ENCODE data around the gene TRIO. TPM values are rescaled to one million over a fixed set of nuclear protein-coding genes. Genes with fewer than 3 reads are reported as not detected.

Gene TRIO
- total RNA-seq, 4 donors from 2014 or later, result 21.2 to 105 (median 47.6) TPM

GRCh38 chr5:14272548-14273205 lies 129.5 kb downstream of the TRIO start:
- H3K27me3 ChIP-seq, result no peaks in the 10 kb centered on the region
- TF ChIP-seq CTCF (IDR thresholded peaks at IDR 0.05) (no peak), POLR2A (IDR thresholded peaks at IDR 0.05) (no peak)
- intact Hi-C loops (cut with DNase I), result loop anchor here (10.0 kb wide), 1 partner anchor 288 kb away; no protein-coding TSS in a partner anchor
- H3K4me3 ChIP-seq, result no peak overlapping the region
- peaks cover 0 to 6% (median 0%) of the 10 kb centered on the region in 3 donors for H3K36me3 ChIP-seq
- H3K9me3 ChIP-seq, result no peaks in the 10 kb centered on the region
- H3K27ac ChIP-seq, result no peak overlapping the region
- WGBS, 2 donors, result 72 to 81% methylated on average over 4 of the region's 4 CpGs
- H3K4me1 ChIP-seq, result peaks cover 0 to 35% (median 23%) of the 10 kb centered on the region in 3 donors
- DNase-seq, result no peak

- H3K27ac ChIP-seq, result no peak overlapping the region
- TF ChIP-seq CTCF (IDR thresholded peaks at IDR 0.05) (no peak), POLR2A (IDR thresholded peaks at IDR 0.05) (no peak)
- peaks cover 0 to 6% (median 0%) of the 10 kb centered on the region in 3 donors for H3K36me3 ChIP-seq
- H3K9me3 ChIP-seq, result no peaks in the 10 kb centered on the region
- intact Hi-C loops (cut with DNase I), result loop anchor here (10.0 kb wide), 1 partner anchor 288 kb away; no protein-coding TSS in a partner anchor
- H3K27me3 ChIP-seq, result no peaks in the 10 kb centered on the region
- 80 to 81% methylated on average over 7 of the region's 7 CpGs for WGBS, 2 donors
- DNase-seq, result no peak
- H3K4me3 ChIP-seq, result no peak overlapping the region
- H3K4me1 ChIP-seq, result peaks cover 0 to 29% (median 19%) of the 10 kb centered on the region in 3 donors
These were observed 130.1 kb downstream of the TRIO start for GRCh38 chr5:14273207-14273767.

- Histone ChIP-seq H3K27me3 (no peaks in the 10 kb centered on the region), H3K4me1 (no peaks in the 10 kb centered on the region), H3K27ac (no peak overlapping the region), H3K4me3 (no peak overlapping the region), H3K9me3 (no peaks in the 10 kb centered on the region), H3K36me3 (peaks cover 0 to 13% (median 0%) of the 10 kb centered on the region in 3 donors)
- TF ChIP-seq CTCF (IDR thresholded peaks at IDR 0.05) (no peak), POLR2A (IDR thresholded peaks at IDR 0.05) (no peak)
- intact Hi-C loops (cut with DNase I), result loop anchor here (10.0 kb wide), 1 partner anchor 292 kb away; no protein-coding TSS in a partner anchor
- DNase-seq, result no peak
- WGBS, 2 donors, result 78 to 86% methylated on average over 9 of the region's 9 CpGs
These were observed 133.2 kb downstream of the TRIO start for GRCh38 chr5:14276380-14276779.

GRCh38 chr5:14277385-14278320 lies 134.5 kb downstream of the TRIO start:
- no peak for DNase-seq
- intact Hi-C loops (cut with DNase I), result loop anchor here (10.0 kb wide), 1 partner anchor 293 kb away; no protein-coding TSS in a partner anchor

More at GRCh38 chr5:14277385-14278320, 134.5 kb downstream of the TRIO start:
- Histone ChIP-seq H3K27ac (no peak overlapping the region), H3K9me3 (no peaks in the 10 kb centered on the region), H3K36me3 (peaks cover 0 to 19% (median 0%) of the 10 kb centered on the region in 3 donors), H3K4me1 (no peaks in the 10 kb centered on the region), H3K27me3 (no peaks in the 10 kb centered on the region), H3K4me3 (no peak overlapping the region)
- TF ChIP-seq POLR2A (IDR thresholded peaks at IDR 0.05) (no peak), CTCF (IDR thresholded peaks at IDR 0.05) (no peak)
- 86 to 90% methylated on average over 9 of the region's 9 CpGs for WGBS, 2 donors
